ENCODE results near the gene HRG. TPM values are rescaled to one million over a fixed set of nuclear protein-coding genes. Genes with fewer than 3 reads are reported as not detected.

HRG gene
- total RNA-seq, 1 experiment from 2014 or later = not detected

- BruUV-seq (replicated peaks) = no TSS peak
- Histone ChIP-seq H3K4me3 (ENCODE audit: low read depth in 2 of 2, low read length in 2 of 2) (no peak overlapping the region), H3K36me3 (ENCODE audit: control insufficient read depth, insufficient read depth, low read length) (no peaks in the 10 kb centered on the region), H3K9me3 (ENCODE audit: control insufficient read depth, insufficient read depth, low read depth, low read length) (no peaks in the 10 kb centered on the region), H3K27ac (ENCODE audit: low read length) (no peak overlapping the region), H3K4me1 (ENCODE audit: control insufficient read depth, insufficient read depth, low read length) (no peaks in the 10 kb centered on the region), H3K27me3 (ENCODE audit: control insufficient read depth, insufficient read depth, low read length) (peaks cover 6% of the 10 kb centered on the region)
- ChIA-PET CTCF (no interaction called here), POLR2A (no interaction called here)
- intact Hi-C loops (cut with micrococcal nuclease; ENCODE audit: unreplicated experiment) = no loop called here
- ATAC-seq (no peak), DNase-seq (ENCODE audit: low read depth, low spot score) (no peak)
- no peak for TF ChIP-seq REST (IDR thresholded peaks at IDR 0.05; ENCODE audit: insufficient read depth in 1 of 2, low read depth in 2 of 2, low read length in 1 of 2)
- no peak for TF ChIP-seq TCF7L2 (IDR thresholded peaks at IDR 0.05; ENCODE audit: low read depth, low read length)
- TF ChIP-seq POLR2AphosphoS5 (IDR thresholded peaks at IDR 0.05; ENCODE audit: low read depth, low read length) = no peak
- no peak for TF ChIP-seq CTCF (IDR thresholded peaks at IDR 0.05)
- in situ Hi-C loops (cut with HindIII; ENCODE audit: low pct_unique_long_range_greater_than_20kb, low sequenced_read_pairs) = no loop called here
Observed at GRCh38 chr3:186680869-186681268, 15.1 kb downstream of the HRG start.

GRCh38 chr3:186682812-186683211 lies 17.0 kb downstream of the HRG start:
- no peak for DNase-seq (ENCODE audit: low read depth, low spot score)
- POLR2A ChIA-PET = no interaction called here
- no TSS peak for BruUV-seq (replicated peaks)
- H3K4me1 ChIP-seq (ENCODE audit: control insufficient read depth, insufficient read depth, low read length) = no peaks in the 10 kb centered on the region
- H3K27me3 ChIP-seq (ENCODE audit: control insufficient read depth, insufficient read depth, low read length) = peaks cover 8% of the 10 kb centered on the region
- CTCF ChIA-PET = no interaction called here
- in situ Hi-C loops (cut with HindIII; ENCODE audit: low pct_unique_long_range_greater_than_20kb, low sequenced_read_pairs) (no loop called here), intact Hi-C loops (cut with micrococcal nuclease; ENCODE audit: unreplicated experiment) (no loop called here)
- no peak overlapping the region for H3K4me3 ChIP-seq (ENCODE audit: low read depth in 2 of 2, low read length in 2 of 2)
- H3K9me3 ChIP-seq (ENCODE audit: control insufficient read depth, insufficient read depth, low read depth, low read length) = no peaks in the 10 kb centered on the region
- no peak overlapping the region for H3K27ac ChIP-seq (ENCODE audit: low read length)
- no peaks in the 10 kb centered on the region for H3K36me3 ChIP-seq (ENCODE audit: control insufficient read depth, insufficient read depth, low read length)
- TF ChIP-seq POLR2AphosphoS5 (IDR thresholded peaks at IDR 0.05; ENCODE audit: low read depth, low read length) (no peak), SIN3A (IDR thresholded peaks at IDR 0.05; ENCODE audit: borderline replicate concordance, insufficient read depth, low read depth, low read length) (no peak), REST (IDR thresholded peaks at IDR 0.05; ENCODE audit: insufficient read depth in 1 of 2, low read depth in 2 of 2, low read length in 1 of 2) (no peak), TCF7L2 (IDR thresholded peaks at IDR 0.05; ENCODE audit: low read depth, low read length) (no peak), CTCF (IDR thresholded peaks at IDR 0.05) (no peak)
- ATAC-seq = no peak

All from Panc1 (cell line).